GM12865 (cell line): ENCODE data around the gene ZNF28.
A peak's percentile ranks its signal among the peaks of the same experiment; 100 is the strongest.
"Not testable (repeated sequence)": the region's sequence is repeated elsewhere in the genome, so short reads cannot be mapped to it uniquely, and the experiment has no call there.

ENCODE experiments used
- DNase-seq: peaks from one replicate; pipeline ENCODE4 v3.0.0; 2010; ENCODE audit warnings: low read depth
- H3K4me3 ChIP-seq: 2 replicates; pipeline ENCODE4 v1.5.1; 2011; ENCODE audit warnings: mild to moderate bottlenecking, low read depth, low read length, control low read depth
- TF ChIP-seq, protein P1 (sequence below): IDR thresholded peaks from 2 replicates; pipeline ENCODE4 v1.5.1; 2011; ENCODE audit warnings: low read length, control low read depth, low read depth, inconsistent platforms; ENCODE audit not compliant: insufficient read depth; ENCODE audit errors: missing control alignments

Gene ZNF28

GRCh38 chr19:52778811-52779210 is 42.6 kb downstream of the ZNF28 start:
- H3K4me3 ChIP-seq, result no peak overlapping the region
- peak; percentile 11 for DNase-seq
- TF ChIP-seq, protein P1, sequence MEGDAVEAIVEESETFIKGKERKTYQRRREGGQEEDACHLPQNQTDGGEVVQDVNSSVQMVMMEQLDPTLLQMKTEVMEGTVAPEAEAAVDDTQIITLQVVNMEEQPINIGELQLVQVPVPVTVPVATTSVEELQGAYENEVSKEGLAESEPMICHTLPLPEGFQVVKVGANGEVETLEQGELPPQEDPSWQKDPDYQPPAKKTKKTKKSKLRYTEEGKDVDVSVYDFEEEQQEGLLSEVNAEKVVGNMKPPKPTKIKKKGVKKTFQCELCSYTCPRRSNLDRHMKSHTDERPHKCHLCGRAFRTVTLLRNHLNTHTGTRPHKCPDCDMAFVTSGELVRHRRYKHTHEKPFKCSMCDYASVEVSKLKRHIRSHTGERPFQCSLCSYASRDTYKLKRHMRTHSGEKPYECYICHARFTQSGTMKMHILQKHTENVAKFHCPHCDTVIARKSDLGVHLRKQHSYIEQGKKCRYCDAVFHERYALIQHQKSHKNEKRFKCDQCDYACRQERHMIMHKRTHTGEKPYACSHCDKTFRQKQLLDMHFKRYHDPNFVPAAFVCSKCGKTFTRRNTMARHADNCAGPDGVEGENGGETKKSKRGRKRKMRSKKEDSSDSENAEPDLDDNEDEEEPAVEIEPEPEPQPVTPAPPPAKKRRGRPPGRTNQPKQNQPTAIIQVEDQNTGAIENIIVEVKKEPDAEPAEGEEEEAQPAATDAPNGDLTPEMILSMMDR, result no peak

GRCh38 chr19:52756447-52756846 is 65.0 kb downstream of the ZNF28 start:
- DNase-seq, H3K4me3 ChIP-seq: not testable (repeated sequence)

- no peak for DNase-seq
- H3K4me3 ChIP-seq, result no peak overlapping the region
- TF ChIP-seq, protein P1, result no peak
These were observed 71.7 kb downstream of the ZNF28 start for GRCh38 chr19:52749780-52750179.

DNA sequence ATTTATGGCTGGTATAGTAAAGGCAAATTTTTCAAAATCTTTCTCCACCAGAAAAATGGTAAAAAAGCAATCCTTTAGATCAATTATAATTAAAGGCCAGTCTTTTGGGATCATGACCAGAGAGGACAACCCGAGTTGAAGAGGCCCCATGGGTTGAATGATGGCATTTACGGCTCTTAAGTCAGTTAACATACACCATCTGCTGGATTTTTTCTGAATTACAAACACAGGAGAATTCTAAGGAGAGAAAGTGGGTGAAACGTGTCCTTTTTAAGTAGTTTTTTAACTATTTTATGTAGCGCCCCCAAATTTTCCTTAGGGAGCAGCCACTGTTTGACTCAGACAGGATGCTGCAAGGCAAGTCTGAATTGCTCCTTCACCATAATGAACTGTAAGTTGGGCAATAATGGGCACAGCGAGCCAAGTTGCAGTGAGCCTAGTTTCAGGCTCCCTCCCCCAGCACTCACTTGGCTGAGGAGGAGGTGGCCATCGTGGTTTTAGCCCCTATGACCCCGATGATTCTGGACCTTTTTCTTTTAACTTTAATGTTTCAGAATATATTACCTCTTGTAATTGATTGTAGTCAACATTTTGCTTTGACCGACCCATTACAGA is 73.0 kb downstream of the ZNF28 start:
- DNase-seq, result peak; percentile 12
- TF ChIP-seq, protein P1, result no peak
- H3K4me3 ChIP-seq, result no peak overlapping the region
